SU-DHL-6 (cell line): ENCODE data around the gene KDSR.

ENCODE experiments used
- EZH2phosphoT487 ChIP-seq: fragments of 200-600 bp; sonication (generic), shearing (Covaris generic); conservative IDR thresholded peaks from 2 replicates; pipeline ENCODE4 v1.6.1; 2018; ENCODE audit warnings: mild to moderate bottlenecking, antibody characterized with exemption, low read length, moderate library complexity, mixed read lengths
- TF ChIP-seq, protein P1 (sequence below): fragments of 200-600 bp; sonication (generic); IDR thresholded peaks from one replicate; pipeline ENCODE4 v1.5.1; 2017; ENCODE audit warnings: antibody characterized with exemption, mild to moderate bottlenecking, low read length, moderate library complexity; ENCODE audit not compliant: insufficient read depth, poor library complexity, severe bottlenecking

DNA sequence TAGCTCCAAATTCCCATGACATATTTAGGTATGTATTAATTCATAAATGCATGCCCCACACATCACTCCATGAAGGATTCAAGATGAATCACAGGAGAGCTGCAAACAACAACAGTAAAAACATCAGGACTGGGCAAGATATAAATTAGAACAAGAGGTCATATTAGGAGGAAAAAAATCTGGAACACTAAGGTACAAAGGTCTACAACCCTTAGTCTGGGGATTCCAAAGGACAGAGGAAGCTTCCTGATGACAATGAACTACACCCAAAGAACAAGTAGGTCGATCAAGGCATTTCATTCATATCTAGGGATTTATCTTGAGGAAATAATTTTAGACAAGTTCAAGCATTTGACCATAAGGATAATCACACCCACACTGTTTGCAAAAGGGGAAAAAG is 40.7 kb upstream of the KDSR start:
- TF ChIP-seq, protein P1, sequence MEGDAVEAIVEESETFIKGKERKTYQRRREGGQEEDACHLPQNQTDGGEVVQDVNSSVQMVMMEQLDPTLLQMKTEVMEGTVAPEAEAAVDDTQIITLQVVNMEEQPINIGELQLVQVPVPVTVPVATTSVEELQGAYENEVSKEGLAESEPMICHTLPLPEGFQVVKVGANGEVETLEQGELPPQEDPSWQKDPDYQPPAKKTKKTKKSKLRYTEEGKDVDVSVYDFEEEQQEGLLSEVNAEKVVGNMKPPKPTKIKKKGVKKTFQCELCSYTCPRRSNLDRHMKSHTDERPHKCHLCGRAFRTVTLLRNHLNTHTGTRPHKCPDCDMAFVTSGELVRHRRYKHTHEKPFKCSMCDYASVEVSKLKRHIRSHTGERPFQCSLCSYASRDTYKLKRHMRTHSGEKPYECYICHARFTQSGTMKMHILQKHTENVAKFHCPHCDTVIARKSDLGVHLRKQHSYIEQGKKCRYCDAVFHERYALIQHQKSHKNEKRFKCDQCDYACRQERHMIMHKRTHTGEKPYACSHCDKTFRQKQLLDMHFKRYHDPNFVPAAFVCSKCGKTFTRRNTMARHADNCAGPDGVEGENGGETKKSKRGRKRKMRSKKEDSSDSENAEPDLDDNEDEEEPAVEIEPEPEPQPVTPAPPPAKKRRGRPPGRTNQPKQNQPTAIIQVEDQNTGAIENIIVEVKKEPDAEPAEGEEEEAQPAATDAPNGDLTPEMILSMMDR, result no peak
- no peak for TF ChIP-seq EZH2phosphoT487
